Keratinocyte (primary cell): ENCODE data around the gene CALML6. TPM values are rescaled to one million over a fixed set of nuclear protein-coding genes. Genes with fewer than 3 reads are reported as not detected.

Experiments used
- DNase-seq: peaks from one replicate; pipeline ENCODE4 v3.0.0-alpha.2; 2011; ENCODE audit warnings: low read depth, missing footprints, low spot score
- FAIRE-seq: peaks from 2 replicates; lab custom pipeline; 2011; peaks lifted over from hg19 to GRCh38; lab: Jason Lieb, UNC
- H2AFZ ChIP-seq: 2 replicates; pipeline ENCODE4 v1.6.0; 2012; ENCODE audit warnings: low read length, control low read depth, inconsistent platforms; ENCODE audit not compliant: control insufficient read depth
- H3K27ac ChIP-seq: 2 replicates; pipeline ENCODE4 v1.5.1; 2011; ENCODE audit warnings: low read length; ENCODE audit not compliant: control insufficient read depth, insufficient read depth
- H3K27me3 ChIP-seq: 3 replicates; pipeline ENCODE4 v1.6.0; 2011; ENCODE audit warnings: low read length; ENCODE audit not compliant: control insufficient read depth, insufficient read depth; ENCODE audit errors: extremely low read depth
- H3K36me3 ChIP-seq, 2 experiments: 2 replicates in 1 of 2; 3 replicates in 1 of 2; pipeline ENCODE4 v1.5.1; 2011; ENCODE audit warnings: low read length in 2 of 2, mild to moderate bottlenecking in 1 of 2; ENCODE audit not compliant: control insufficient read depth in 2 of 2, insufficient read depth in 2 of 2; ENCODE audit errors: extremely low read depth in 1 of 2
- H3K4me1 ChIP-seq: 3 replicates; pipeline ENCODE4 v1.5.1; 2011; ENCODE audit warnings: low read length; ENCODE audit not compliant: control insufficient read depth, insufficient read depth; ENCODE audit errors: extremely low read depth
- H3K4me2 ChIP-seq: 3 replicates; pipeline ENCODE4 v1.6.0; 2011; ENCODE audit warnings: low read depth, low read length; ENCODE audit not compliant: control insufficient read depth, insufficient read depth; ENCODE audit errors: extremely low read depth
- H3K4me3 ChIP-seq, 3 experiments: fragments of 200-600 bp in 1 of 3; sonication (generic) in 1 of 3; 2 replicates in 2 of 3; 3 replicates in 1 of 3; pipeline ENCODE4 v1.5.1; 2011 to 2016; ENCODE audit warnings: low read length in 3 of 3, mild to moderate bottlenecking in 3 of 3, control low read depth in 2 of 3, inconsistent platforms in 1 of 3, low read depth in 1 of 3, mixed read lengths in 1 of 3, mixed run types in 1 of 3, moderate library complexity in 1 of 3; ENCODE audit not compliant: control insufficient read depth in 2 of 3, insufficient read depth in 2 of 3; ENCODE audit errors: extremely low read depth in 1 of 3
- H3K79me2 ChIP-seq: 2 replicates; pipeline ENCODE4 v1.6.0; 2012; ENCODE audit warnings: low read length; ENCODE audit not compliant: control insufficient read depth, insufficient read depth
- H3K9ac ChIP-seq: 3 replicates; pipeline ENCODE4 v1.6.0; 2011; ENCODE audit warnings: low read length; ENCODE audit not compliant: control insufficient read depth, insufficient read depth; ENCODE audit errors: extremely low read depth
- H3K9me1 ChIP-seq: 3 replicates; pipeline ENCODE4 v1.6.0; 2011; ENCODE audit warnings: low read length; ENCODE audit not compliant: control insufficient read depth, insufficient read depth; ENCODE audit errors: extremely low read depth
- H3K9me3 ChIP-seq: 2 replicates; pipeline ENCODE4 v1.5.1; 2012; ENCODE audit warnings: low read depth, low read length; ENCODE audit not compliant: control insufficient read depth
- H4K20me1 ChIP-seq: 3 replicates; pipeline ENCODE4 v1.6.0; 2011; ENCODE audit warnings: low read length; ENCODE audit not compliant: control insufficient read depth, insufficient read depth; ENCODE audit errors: extremely low read depth
- EZH2 ChIP-seq: IDR thresholded peaks from one replicate; pipeline ENCODE4 v1.6.1; 2012; ENCODE audit warnings: inconsistent platforms, mild to moderate bottlenecking, low read length, moderate library complexity
- dilution Hi-C: fragments of 300-500 bp; cut with MboI; formaldehyde crosslinking; loops from one replicate; pipeline ENCODE4 v1.7.0; 2020; ENCODE audit warnings: low sequenced_read_pairs; ENCODE audit not compliant: extremely low pct_ligation_motif_present
- polyA plus RNA-seq, 5 experiments: library from polyadenylated mRNA; depleted of rRNA in 3 of 5; stranded (reverse) in 3 of 5; stranded (forward) in 1 of 5; unstranded in 1 of 5; fragments of >200 nt; gene quantifications; 1 replicate in 1 of 5; 2 replicates in 3 of 5; 3 replicates in 1 of 5; pipeline versions ENCODE4 v1.2.1 to v1.2.3, GENCODE V29; 2011 to 2012; ENCODE audit warnings: missing spikeins in 2 of 5, low read depth in 1 of 5, low replicate concordance in 1 of 5
- TF ChIP-seq, protein P1 (sequence below), 3 experiments: IDR thresholded peaks in 1 of 3; conservative IDR thresholded peaks in 1 of 3; optimal IDR thresholded peaks in 1 of 3; 2 replicates in 2 of 3; 3 replicates in 1 of 3; pipeline versions ENCODE3 to v1.5.1; 2011; ENCODE audit warnings: low read length in 3 of 3, mild to moderate bottlenecking in 3 of 3, moderate library complexity in 2 of 3, control low read depth in 1 of 3, inconsistent platforms in 1 of 3; ENCODE audit not compliant: insufficient read depth in 2 of 3; ENCODE audit errors: extremely low read depth in 1 of 3

The CALML6 gene
- polyA plus RNA-seq, 1 donor (not counting 4 experiments of a cell fraction or from before 2014, with no cell fraction given): 0.08 TPM

DNA sequence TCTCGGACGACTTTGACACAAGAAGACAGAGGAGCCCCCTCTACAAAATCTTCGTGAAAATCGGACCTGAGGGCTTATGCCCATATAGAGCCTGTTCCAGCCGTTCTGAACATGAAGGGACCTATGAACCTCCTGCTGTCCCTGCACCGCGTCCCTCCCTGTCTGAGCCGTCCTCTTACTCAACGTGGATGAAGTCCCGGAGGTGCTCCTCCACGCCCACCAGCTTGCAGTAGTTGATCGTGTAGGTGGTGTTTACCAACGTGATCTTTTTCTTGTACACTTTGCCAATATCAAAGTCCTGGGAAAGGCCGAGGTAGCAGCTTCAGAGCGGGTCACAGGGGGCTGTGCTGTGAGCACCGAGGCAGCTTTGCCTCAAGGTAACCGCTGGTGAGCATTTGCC is 48.5 kb downstream of the CALML6 start:
- Histone ChIP-seq H3K9me1 (no peaks in the 10 kb centered on the region), H3K4me3 (no peak overlapping the region), H4K20me1 (no peaks in the 10 kb centered on the region), H3K27ac (no peak overlapping the region), H3K79me2 (no peaks in the 10 kb centered on the region), H3K4me1 (peaks cover 11% of the 10 kb centered on the region), H3K36me3 (no peaks in the 10 kb centered on the region), H2AFZ (no peak overlapping the region), H3K4me2 (no peak overlapping the region), H3K9ac (no peak overlapping the region), H3K9me3 (no peaks in the 10 kb centered on the region), H3K27me3 (peaks cover 18% of the 10 kb centered on the region)
- DNase-seq: no peak
- no peak for FAIRE-seq
- dilution Hi-C loops: no loop called here
- TF ChIP-seq, protein P1, sequence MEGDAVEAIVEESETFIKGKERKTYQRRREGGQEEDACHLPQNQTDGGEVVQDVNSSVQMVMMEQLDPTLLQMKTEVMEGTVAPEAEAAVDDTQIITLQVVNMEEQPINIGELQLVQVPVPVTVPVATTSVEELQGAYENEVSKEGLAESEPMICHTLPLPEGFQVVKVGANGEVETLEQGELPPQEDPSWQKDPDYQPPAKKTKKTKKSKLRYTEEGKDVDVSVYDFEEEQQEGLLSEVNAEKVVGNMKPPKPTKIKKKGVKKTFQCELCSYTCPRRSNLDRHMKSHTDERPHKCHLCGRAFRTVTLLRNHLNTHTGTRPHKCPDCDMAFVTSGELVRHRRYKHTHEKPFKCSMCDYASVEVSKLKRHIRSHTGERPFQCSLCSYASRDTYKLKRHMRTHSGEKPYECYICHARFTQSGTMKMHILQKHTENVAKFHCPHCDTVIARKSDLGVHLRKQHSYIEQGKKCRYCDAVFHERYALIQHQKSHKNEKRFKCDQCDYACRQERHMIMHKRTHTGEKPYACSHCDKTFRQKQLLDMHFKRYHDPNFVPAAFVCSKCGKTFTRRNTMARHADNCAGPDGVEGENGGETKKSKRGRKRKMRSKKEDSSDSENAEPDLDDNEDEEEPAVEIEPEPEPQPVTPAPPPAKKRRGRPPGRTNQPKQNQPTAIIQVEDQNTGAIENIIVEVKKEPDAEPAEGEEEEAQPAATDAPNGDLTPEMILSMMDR (optimal IDR thresholded peaks at IDR 0.05 in 1 of 3, IDR thresholded peaks at IDR 0.05 in 1 of 3, conservative IDR thresholded peaks at IDR 0.05 in 1 of 3; ENCODE audit: extremely low read depth in 1 of 3, insufficient read depth in 2 of 3, low read length in 3 of 3): no peak
- no peak for TF ChIP-seq EZH2

DNA sequence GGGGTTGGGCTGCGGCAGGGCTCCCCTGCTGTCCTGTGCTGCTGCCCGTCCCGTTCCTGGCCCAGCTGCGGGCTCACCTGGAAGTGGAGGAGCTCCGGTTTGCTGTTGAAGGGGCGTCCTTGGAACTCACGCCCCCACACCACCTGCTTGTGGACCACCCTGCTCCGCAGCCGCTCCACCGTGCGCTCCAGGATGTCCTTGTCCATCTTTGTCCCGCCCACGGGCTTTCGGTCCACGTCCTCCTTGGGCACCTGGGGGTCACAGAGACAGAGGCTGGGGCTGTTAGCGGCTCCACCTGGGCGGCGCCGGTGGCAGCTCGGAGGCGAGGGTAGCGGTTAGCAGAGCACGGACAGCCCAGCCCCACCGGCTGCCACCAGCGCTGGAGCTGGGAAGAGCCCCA is 49.8 kb downstream of the CALML6 start:
- dilution Hi-C loops: no loop called here
- TF ChIP-seq, protein P1 (optimal IDR thresholded peaks at IDR 0.05 in 1 of 3, IDR thresholded peaks at IDR 0.05 in 1 of 3, conservative IDR thresholded peaks at IDR 0.05 in 1 of 3; ENCODE audit: extremely low read depth in 1 of 3, insufficient read depth in 2 of 3, low read length in 3 of 3): no peak
- TF ChIP-seq EZH2: no peak
- peaks cover 18% of the 10 kb centered on the region for H3K4me1 ChIP-seq
- H3K79me2 ChIP-seq: no peaks in the 10 kb centered on the region
- H3K36me3 ChIP-seq: no peaks in the 10 kb centered on the region
- H3K27me3 ChIP-seq: peaks cover 18% of the 10 kb centered on the region
- no peak for DNase-seq
- no peak overlapping the region for H3K9ac ChIP-seq
- H3K27ac ChIP-seq: no peak overlapping the region
- FAIRE-seq: no peak
- H3K9me1 ChIP-seq: no peaks in the 10 kb centered on the region
- H4K20me1 ChIP-seq: no peaks in the 10 kb centered on the region
- H3K9me3 ChIP-seq: no peaks in the 10 kb centered on the region
- H2AFZ ChIP-seq: no peak overlapping the region
- no peak overlapping the region for H3K4me3 ChIP-seq
- no peak overlapping the region for H3K4me2 ChIP-seq
